Measurements from ENCODE around the gene REC8.
"Not testable (repeated sequence)": the region's sequence is repeated elsewhere in the genome, so short reads cannot be mapped to it uniquely, and the experiment has no call there.

REC8 gene

GRCh38 chr14:24198814-24199524 is 27.1 kb downstream of the REC8 start:
- H3K4me3 ChIP-seq (ENCODE audit: low read depth, low read length) = no peak overlapping the region
- no peak for TF ChIP-seq CTCF (IDR thresholded peaks at IDR 0.05; ENCODE audit: low read depth, low read length)

- not testable (repeated sequence) for H3K4me3 ChIP-seq (ENCODE audit: low read depth, low read length)
Measured at GRCh38 chr14:24202538-24202937, 30.7 kb downstream of the REC8 start.

GRCh38 chr14:24203249-24203886 is 31.5 kb downstream of the REC8 start:
- H3K4me3 ChIP-seq (ENCODE audit: low read depth, low read length) = not testable (repeated sequence)

- H3K4me3 ChIP-seq (ENCODE audit: low read depth, low read length) = no peak overlapping the region
- no peak for TF ChIP-seq CTCF (IDR thresholded peaks at IDR 0.05; ENCODE audit: low read depth, low read length)
Measured at GRCh38 chr14:24204163-24205146, 32.6 kb downstream of the REC8 start.

GRCh38 chr14:24206260-24207103 is 34.6 kb downstream of the REC8 start:
- H3K4me3 ChIP-seq (ENCODE audit: low read depth, low read length) = no peak overlapping the region

GRCh38 chr14:24207104-24207551 is 35.2 kb downstream of the REC8 start:
- no peak overlapping the region for H3K4me3 ChIP-seq (ENCODE audit: low read depth, low read length)
- no peak for TF ChIP-seq CTCF (IDR thresholded peaks at IDR 0.05; ENCODE audit: low read depth, low read length)

More at GRCh38 chr14:24206260-24207103, 34.6 kb downstream of the REC8 start:
- TF ChIP-seq CTCF (IDR thresholded peaks at IDR 0.05; ENCODE audit: low read depth, low read length) = no peak

GRCh38 chr14:24207625-24208024 is 35.7 kb downstream of the REC8 start:
- no peak for TF ChIP-seq CTCF (IDR thresholded peaks at IDR 0.05; ENCODE audit: low read depth, low read length)
- H3K4me3 ChIP-seq (ENCODE audit: low read depth, low read length) = no peak overlapping the region
